Esophagus muscularis mucosa (tissue), 3 donors: ENCODE results near the gene TBCD.

ENCODE experiments used
- CTCF ChIP-seq, 3 experiments: fragments of 200-600 bp in 2 of 3; fragments of 450-650 bp in 1 of 3; sonication (generic) in 2 of 3; IDR thresholded peaks; one replicate each; pipeline ENCODE4 v1.5.1; 2017 to 2019; ENCODE audit warnings: antibody characterized with exemption in 3 of 3, mild to moderate bottlenecking in 2 of 3, moderate library complexity in 1 of 3
- POLR2A ChIP-seq: fragments of 450-650 bp; IDR thresholded peaks from one replicate; pipeline ENCODE4 v1.6.1; 2017; ENCODE audit warnings: antibody characterized with exemption, moderate library complexity, mild to moderate bottlenecking, low read depth

DNA sequence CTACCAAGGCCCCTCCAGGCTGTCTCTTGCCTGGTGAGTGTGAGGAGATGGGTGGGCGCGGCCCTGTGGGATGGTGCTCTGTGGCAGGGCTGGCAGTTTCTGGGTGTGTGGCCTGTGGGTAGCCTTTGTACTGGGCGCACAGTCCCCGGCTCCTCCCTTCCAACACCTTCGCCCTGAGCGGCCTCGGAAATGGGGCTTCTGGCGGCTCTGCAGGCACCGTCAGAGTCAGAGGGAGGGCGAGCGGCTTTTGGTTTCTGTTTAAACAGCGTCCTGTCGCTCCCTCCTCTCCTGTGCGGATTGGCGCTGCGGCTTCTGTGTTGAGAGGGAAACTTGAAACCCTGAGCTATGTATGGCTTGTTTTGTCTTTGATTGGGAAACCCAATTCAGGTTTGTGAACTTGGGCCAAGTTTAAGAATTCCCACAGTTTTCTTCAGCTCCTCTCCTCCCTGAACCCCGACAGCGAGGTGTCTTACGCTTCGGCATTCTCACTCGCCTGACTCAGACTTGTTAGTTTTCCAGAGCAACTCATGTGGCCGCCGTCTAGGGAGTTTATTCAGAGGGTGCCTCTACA lies 96.2 kb downstream of the TBCD start:
- TF ChIP-seq CTCF (IDR thresholded peaks at IDR 0.05): no peak
- TF ChIP-seq POLR2A: no peak
